NCI-H2171 treated with DMSO at 0.1 percent for 48 hours (cell line): ENCODE measurements around the gene RNF175.

Experiments
- DNase-seq: peaks from one replicate; lab custom pipeline; 2025; lab: John Stamatoyannopoulos, UW

The RNF175 gene

GRCh38 chr4:153784166-153784699 is 24.4 kb upstream of the RNF175 start:
- DNase-seq, result no peak

DNA sequence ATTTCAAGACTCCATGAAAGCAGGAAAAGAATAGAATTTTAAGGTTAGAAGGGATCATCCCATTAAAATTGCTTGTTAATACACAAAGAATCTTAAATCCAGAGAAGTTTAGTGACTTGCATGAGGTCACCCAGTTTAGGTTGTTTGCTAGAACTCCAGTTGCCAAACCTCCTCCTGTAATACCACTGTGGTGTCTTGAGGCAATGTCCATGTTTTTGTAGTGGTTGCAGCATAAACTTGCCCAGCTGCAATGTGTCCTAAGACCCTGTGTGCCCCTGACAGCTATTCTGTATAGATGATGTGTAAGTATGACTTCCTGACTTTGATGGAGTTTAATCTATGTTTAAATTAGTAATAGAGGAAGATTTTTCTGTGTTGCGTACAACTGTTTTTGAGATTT is 22.8 kb upstream of the RNF175 start:
- no peak for DNase-seq

GRCh38 chr4:153781717-153782416 is 22.0 kb upstream of the RNF175 start:
- no peak for DNase-seq

DNA sequence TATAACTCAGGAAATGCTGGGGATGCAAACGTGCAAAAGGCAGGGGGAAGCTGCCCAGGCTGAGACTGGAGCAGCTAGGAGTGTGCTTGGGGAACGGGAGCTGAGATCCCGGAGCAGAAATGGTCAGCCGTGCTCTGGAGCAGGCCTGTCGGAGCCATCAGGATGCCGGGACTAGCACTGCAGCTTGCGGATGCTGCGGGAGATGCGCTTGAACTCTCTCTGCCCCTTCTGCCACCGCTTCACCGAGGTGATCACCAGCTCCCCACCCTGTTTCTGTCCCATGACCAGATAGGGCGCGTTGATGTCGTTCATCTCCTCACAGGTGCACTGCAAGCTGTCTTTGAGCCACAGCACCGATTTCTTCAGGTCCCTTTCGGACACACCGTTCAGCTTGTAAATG is 21.5 kb upstream of the RNF175 start:
- no peak for DNase-seq

DNA sequence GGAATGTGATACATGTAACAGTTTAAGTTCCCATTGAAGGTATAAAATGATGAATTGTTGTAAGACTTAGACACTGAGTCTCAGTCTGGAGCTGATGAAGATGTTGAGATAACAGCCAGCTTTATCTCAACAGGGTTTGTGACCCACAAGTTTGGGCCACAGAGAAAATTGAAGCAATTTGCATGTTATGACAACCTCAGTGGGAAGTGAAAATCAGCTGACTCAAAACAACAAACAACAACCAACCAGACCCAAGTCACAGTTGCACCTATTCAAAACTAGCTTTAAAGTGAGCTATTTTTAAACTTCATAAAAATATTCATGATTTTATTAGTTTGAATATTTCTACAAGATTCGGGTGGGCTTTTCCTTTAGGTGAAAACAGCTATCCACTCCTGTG is 21.1 kb upstream of the RNF175 start:
- DNase-seq, result no peak

DNA sequence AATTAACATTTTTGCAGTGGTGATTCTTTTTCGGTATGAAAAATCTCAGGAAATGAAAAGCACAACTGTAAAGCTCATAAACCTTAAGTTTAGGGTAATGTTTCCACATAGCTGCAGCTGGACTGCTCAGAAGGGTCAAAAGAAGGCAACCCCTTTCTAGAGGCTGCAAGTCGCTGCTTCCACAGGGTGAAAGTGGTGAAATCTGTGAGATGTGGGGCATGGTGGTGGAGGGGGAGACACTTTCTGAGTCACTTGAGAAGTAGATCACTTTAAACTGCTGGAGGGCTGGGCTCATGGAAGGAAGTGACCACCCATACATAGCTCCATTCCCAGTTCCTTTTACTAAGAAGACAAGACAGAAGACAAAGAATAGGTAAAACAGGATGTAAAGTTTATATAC is 20.4 kb upstream of the RNF175 start:
- DNase-seq, result no peak

GRCh38 chr4:153778383-153778782 is 18.6 kb upstream of the RNF175 start:
- DNase-seq, result no peak

GRCh38 chr4:153777421-153777820 is 17.6 kb upstream of the RNF175 start:
- DNase-seq, result no peak

DNA sequence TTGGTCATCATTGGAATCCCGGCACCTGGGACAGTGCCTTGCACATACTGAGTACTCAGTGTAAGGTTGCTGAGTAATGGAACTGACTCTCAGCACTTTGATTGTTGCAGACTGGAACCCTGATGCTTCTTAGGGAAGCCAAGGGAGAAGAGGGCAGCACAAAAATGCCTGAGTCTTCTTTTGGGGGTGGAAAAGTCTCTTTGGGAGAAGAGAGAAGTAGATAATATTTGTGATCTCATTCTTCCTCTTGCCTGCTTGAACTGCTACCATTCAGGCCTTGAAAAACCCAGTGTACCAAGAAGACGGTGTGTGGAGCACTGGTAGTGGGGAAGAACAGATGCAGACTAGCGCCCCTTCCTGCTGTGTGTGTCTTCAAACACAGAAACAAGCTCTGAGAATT is 16.8 kb upstream of the RNF175 start:
- DNase-seq, result no peak

DNA sequence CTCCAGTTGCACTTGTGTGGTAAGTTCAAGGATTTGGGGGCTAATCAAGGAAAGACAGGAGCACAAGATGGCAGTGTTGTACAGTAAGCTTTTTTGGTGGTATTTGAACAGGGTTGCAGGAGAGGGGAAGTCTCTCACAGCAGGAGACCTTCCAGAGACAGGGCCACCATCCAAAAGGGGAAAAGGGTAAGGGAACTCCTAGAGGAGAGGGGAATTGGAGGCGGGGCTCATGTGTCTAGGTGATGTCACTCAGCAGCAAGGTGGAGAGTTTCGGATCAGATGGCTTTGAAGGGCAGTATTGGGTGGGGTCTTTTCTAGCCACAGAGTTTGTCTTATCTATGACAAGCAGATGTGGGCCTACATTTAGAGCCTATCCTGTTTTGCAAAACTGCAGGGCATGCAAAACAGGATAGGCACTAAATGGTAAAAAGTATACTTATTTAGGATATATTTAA is 13.4 kb upstream of the RNF175 start:
- DNase-seq, result no peak

DNA sequence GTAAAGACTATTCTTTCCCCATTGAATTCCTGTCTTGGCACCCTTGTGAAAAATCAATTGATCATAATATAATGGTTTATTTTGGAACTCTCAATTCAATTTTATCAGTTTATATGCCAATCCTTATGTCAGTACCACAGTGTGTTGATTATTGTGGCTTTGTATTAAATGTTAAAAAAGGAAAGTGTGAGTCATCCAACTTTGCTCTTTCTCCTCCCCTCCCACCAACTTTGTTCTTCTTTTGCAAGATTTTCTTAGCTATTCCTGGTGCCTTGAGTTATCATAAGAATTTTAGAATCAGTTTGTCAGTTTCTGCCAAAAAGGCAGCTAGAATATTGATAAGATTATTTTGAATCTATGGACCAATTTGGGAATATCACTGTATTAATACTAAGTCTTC is 11.2 kb upstream of the RNF175 start:
- no peak for DNase-seq

DNA sequence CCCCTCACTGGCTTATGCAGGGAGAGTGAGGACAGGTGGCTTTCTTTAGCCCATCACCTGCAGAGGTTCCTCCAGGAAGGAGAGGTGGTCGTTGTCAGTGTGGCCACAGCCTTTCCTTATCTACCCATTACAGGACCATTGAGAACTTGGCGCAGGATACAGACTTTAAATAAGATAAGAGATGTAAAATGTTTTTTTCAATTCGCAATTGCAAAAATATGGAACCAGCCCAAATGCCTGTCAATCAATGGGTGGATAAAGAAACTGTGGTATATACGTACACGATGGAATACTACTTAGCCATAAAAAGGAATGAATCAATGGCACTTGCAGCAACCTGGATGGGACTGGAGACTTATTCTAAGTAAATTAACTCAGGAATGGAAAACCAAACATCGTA is 6.9 kb upstream of the RNF175 start:
- no peak for DNase-seq

GRCh38 chr4:153765894-153766293 is 6.1 kb upstream of the RNF175 start:
- no peak for DNase-seq

- DNase-seq, result no peak
Measured at GRCh38 chr4:153764601-153765368, 5.0 kb upstream of the RNF175 start.

DNA sequence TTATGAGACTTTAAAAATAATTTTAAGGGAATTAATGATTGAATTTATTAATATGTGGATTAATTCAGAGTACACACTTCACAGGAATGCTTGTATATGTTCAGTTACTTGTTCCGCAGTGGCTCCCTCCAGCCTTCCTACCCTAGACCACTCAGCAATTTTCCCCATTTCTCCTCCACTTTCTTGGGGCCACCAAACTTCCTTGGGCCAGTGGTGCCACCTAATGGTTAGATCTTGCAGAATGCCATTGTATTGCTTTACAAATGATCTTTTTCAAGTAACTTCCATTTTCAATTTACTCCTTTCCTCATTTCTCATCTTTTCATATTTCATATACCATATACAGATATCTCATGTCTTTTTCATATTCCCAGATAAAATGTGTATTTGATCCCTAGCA is 3.6 kb upstream of the RNF175 start:
- no peak for DNase-seq

DNA sequence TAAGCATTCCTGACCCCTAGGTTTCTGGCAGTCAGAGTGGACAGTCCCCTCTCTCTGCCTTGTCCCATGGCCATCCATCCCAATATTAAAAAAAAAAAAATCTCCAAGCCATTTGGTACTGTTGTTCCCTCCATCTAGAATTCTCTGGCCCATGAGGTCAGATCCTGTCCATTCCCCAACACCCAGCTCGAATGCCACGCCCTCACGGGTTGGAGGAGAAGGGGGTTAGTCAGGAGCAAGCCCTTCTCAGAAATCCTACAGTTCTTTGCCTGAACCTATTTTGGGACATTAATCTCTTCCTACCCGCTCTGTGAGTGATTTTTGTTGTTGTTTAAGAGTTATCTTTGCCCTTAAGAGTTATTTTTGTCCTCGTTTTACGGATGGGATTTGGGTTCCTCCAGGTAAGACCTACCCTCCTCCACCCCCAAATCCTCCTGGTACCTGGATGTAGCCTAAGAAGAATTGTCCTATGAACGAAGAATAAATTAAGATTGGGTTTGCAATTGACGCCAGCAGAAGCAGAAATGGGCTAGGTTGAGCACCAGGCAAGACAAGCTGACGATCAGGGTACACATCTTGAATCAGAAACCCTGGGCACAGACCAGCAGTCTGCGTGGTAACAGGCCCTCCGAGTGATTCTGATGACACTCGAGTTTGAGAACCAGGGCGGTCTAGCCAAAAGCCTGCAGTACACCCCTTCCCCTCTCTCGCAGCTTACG is 977 bp downstream of the RNF175 start:
- no peak for DNase-seq

DNA sequence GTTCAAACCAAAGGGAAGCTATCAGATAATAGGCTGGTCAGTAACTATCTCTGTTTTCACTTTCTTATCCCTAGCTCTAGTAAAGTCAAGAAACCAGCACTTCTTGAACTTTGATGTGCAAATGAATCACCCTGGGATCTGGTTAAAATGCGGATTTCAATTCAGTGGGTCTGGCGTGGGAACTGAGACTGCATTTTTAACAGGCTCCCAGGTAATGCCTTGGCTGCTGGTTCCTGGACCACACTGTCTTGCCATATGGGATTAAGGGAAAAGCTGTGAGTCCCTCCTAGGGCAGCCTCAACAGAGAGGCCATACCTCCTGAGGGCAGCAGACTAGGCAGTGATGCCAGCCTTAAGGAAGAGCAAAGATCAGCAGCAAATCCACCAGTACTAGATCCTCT is 1.7 kb downstream of the RNF175 start:
- DNase-seq, result no peak

GRCh38 chr4:153757407-153757806 is 2.4 kb downstream of the RNF175 start:
- no peak for DNase-seq

DNA sequence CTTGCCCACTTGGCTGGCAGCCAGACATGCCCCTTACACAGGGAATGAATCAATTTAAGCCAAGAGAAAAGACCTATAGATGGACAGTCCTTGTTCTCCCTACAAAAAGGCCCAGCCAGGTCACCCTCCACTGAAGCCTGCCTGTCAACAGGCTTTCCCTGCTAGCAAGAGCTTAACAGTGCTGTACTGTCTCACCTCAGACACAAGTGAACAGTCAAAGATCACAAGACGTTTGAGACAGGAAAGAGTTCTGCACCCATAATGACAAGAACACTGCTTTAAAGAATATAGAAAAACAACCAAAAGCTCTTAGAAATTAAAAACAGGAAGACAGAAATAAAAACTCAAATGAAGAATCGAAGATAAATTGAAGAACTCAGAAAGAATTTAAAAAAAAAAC is 4.6 kb downstream of the RNF175 start:
- no peak for DNase-seq

DNA sequence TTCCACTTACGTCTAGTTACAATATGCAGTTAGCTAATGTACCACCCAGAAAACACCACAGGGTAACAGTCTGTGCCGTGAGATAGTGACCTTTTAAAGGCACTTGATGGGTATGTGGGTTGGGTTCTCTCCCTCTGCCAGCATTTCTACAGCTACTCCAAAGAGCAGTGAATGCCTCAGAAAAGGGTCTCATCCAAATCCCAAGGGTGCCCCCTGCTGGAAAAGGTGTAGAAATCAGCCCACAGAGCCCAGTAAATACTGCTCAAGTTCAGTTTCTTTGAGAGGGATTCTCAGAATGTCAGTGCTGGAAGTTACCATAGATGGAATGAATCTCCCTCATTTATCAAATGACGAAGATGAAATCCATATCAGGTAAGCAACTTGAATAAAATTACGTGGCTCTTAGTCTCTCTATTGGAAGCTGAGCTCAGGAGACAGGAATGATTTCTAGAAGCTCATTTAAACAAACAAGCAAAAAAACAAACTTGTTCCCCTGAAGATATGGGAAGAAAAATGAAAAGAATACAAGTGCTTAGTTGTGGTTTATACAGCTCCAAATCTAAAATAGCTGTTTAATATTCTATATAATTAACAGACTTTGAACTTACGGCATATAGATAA is 9.5 kb downstream of the RNF175 start:
- DNase-seq, result peak; percentile 28

DNA sequence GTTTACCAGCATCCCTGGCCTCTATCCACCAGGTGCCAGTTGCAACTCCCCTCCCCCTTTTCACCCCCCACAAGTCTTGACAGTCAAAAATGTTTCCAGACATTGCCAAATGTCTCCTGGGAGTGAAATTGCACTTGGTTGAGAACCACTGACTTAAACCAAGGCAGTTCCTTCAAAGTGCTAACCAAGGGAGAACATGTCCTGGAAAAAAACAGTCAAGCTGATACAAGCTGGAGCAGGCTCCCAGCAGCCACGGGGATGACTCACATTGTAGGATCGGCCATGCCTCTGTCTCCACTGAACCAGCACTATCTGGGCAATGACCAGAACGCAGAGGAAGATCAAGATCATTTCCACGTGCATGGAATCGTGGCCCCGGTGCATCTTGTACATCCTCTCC is 11.4 kb downstream of the RNF175 start:
- no peak for DNase-seq

DNA sequence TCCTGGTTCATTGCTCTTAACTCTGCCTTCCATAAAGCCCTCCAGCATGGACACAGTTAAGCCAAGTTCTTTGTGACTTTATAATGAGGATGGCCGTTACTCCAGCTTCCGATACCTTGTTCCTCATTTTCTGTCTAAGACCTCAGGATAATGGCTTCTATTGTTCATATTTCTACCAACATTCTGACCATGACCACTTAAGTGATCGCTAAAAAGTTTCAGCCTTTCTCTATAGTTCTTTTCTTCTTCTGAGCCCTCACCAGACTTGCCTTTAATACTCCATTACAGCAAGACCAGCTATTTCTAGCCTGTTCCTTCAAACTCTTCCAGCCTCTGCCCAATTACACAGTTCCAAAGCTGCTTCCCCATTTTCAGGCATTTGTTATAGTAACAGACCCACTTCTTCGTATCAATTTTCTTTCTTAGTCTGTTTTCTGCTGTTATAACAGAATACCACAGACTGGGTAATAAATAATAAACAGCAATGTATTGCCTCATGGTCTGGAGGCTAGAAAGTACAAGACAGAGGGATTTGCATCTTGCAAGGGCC is 12.3 kb downstream of the RNF175 start:
- DNase-seq, result no peak
